Coronary artery (tissue), 2 donors: Measurements from ENCODE around the gene SMARCAL1.

ENCODE experiments used
- DNase-seq: peaks from one replicate; pipeline ENCODE4 v3.0.0-alpha.2; 2017; ENCODE audit warnings: low spot score
- H3K27ac ChIP-seq, 2 donors: fragments of 200-600 bp; sonication (generic); one replicate each; pipeline ENCODE4 v1.5.1; 2016 to 2019
- H3K4me3 ChIP-seq: fragments of 200-600 bp; sonication (generic); 2 replicates; pipeline ENCODE4 v1.5.1; 2016; ENCODE audit warnings: mild to moderate bottlenecking, moderate library complexity
- CTCF ChIP-seq: fragments of 200-600 bp; sonication (generic); IDR thresholded peaks from one replicate; pipeline ENCODE4 v1.5.1; 2019; ENCODE audit warnings: antibody characterized with exemption

Gene SMARCAL1

GRCh38 chr2:216392945-216393840, 19.1 kb upstream of the SMARCAL1 start:
- TF ChIP-seq CTCF, result no peak
- no peak overlapping the region for H3K27ac ChIP-seq
- no peak overlapping the region for H3K4me3 ChIP-seq
- no peak for DNase-seq

- no peak overlapping the region for H3K4me3 ChIP-seq
- no peak for DNase-seq
- H3K27ac ChIP-seq, result no peak overlapping the region
- TF ChIP-seq CTCF, result no peak
These were observed 17.4 kb upstream of the SMARCAL1 start for GRCh38 chr2:216394881-216395280.

GRCh38 chr2:216399621-216400020, 12.7 kb upstream of the SMARCAL1 start:
- Histone ChIP-seq H3K27ac (no peak overlapping the region), H3K4me3 (no peak overlapping the region)
- TF ChIP-seq CTCF, result no peak
- DNase-seq, result no peak

- H3K27ac ChIP-seq, result no peak overlapping the region
- no peak overlapping the region for H3K4me3 ChIP-seq
- no peak for DNase-seq
- no peak for TF ChIP-seq CTCF
These were observed 9.5 kb upstream of the SMARCAL1 start for GRCh38 chr2:216402751-216403150.

GRCh38 chr2:216404010-216404618, 8.2 kb upstream of the SMARCAL1 start:
- peak; percentile 76 for TF ChIP-seq CTCF
- no peak for DNase-seq
- Histone ChIP-seq H3K27ac (no peak overlapping the region), H3K4me3 (no peak overlapping the region)

- TF ChIP-seq CTCF, result no peak
These were observed 6.7 kb upstream of the SMARCAL1 start for GRCh38 chr2:216405588-216405987.

GRCh38 chr2:216406826-216407225, 5.5 kb upstream of the SMARCAL1 start:
- no peak for TF ChIP-seq CTCF
- no peak for DNase-seq
- H3K27ac ChIP-seq, result no peak overlapping the region
- no peak overlapping the region for H3K4me3 ChIP-seq

More at GRCh38 chr2:216405588-216405987, 6.7 kb upstream of the SMARCAL1 start:
- DNase-seq, result no peak
- H3K4me3 ChIP-seq, result no peak overlapping the region
- no peak overlapping the region for H3K27ac ChIP-seq
